AG09309 (cell line): ENCODE measurements around the gene TLCD2.
"Not testable (repeated sequence)": the region's sequence is repeated elsewhere in the genome, so short reads cannot be mapped to it uniquely, and the experiment has no call there.

ENCODE experiments used
- DNase-seq: peaks from one replicate; pipeline ENCODE4 v3.0.0-alpha.2; 2010; ENCODE audit warnings: low read depth
- H3K4me3 ChIP-seq: 2 replicates; pipeline ENCODE4 v1.5.1; 2011; ENCODE audit warnings: mild to moderate bottlenecking, low read depth, low read length, moderate library complexity; ENCODE audit not compliant: control insufficient read depth
- TF ChIP-seq, protein P1 (sequence below): IDR thresholded peaks from 2 replicates; pipeline ENCODE4 v1.5.1; 2011; ENCODE audit warnings: mild to moderate bottlenecking, low read depth, low read length, inconsistent platforms; ENCODE audit not compliant: insufficient read depth, control insufficient read depth; ENCODE audit errors: missing control alignments

The TLCD2 gene

DNA sequence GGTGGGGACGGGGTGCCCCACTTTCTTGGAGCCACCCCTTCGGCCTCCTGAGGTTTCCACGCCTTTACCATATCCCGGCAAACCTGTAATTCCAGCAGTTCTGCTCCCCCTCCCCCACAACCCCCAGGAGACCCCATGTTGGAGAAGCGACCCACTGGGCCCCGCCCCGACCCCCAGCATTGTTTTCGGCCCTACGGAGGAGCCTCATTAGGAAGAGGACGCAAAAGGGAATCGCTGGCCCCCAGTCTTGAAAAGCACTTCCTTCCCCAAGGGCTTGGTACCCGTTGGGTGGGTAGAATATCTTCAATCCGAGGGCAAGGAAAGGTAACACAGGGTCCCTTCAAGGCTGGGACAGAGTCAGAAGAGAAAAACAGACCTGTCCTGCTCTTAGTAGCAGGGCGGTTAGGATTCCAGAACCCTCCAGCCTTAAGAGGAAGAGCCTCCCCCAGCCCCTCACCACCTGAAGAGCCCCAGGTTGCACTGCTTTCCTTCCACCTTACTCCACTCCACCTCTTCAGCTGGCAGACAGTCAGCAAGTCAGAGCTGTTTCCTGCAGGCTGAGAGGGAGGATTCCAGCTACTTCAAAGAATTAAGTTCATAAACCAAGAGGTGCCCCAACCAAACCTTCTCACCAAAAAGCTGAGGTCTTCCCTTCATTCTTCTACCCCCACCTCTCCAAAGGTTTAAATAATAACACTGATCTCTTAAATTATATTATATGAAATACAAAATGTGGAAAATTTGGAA is 803 bp upstream of the TLCD2 start:
- no peak for DNase-seq
- peak overlapping the region; percentile 33 for H3K4me3 ChIP-seq
- TF ChIP-seq, protein P1, sequence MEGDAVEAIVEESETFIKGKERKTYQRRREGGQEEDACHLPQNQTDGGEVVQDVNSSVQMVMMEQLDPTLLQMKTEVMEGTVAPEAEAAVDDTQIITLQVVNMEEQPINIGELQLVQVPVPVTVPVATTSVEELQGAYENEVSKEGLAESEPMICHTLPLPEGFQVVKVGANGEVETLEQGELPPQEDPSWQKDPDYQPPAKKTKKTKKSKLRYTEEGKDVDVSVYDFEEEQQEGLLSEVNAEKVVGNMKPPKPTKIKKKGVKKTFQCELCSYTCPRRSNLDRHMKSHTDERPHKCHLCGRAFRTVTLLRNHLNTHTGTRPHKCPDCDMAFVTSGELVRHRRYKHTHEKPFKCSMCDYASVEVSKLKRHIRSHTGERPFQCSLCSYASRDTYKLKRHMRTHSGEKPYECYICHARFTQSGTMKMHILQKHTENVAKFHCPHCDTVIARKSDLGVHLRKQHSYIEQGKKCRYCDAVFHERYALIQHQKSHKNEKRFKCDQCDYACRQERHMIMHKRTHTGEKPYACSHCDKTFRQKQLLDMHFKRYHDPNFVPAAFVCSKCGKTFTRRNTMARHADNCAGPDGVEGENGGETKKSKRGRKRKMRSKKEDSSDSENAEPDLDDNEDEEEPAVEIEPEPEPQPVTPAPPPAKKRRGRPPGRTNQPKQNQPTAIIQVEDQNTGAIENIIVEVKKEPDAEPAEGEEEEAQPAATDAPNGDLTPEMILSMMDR: no peak

DNA sequence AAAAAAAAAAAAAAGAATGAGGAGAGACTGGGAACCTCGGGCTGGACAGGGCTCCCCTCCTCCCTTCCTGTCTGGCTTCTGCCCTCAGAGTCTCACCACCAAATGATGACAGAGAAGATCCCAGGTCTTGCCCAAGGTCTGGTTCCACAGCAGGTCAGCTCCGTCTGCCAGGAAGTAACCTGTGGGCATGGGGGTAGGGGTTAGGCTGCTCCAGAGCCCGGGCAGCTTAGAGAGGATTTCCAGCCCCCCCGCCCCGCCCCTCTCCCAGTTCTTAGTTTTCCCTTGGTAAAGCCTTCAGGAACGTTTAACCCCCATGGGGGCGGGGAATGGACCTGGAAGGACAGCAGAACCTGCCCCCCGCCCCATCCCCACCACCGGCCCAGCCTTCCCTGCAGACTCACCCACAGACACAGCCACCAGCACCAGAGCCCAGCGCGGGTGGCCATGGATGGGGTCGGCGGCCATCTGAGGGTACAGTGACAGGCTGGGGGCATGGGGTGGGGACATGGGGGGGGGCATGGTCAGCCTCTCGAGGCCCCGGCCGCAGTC is 700 bp downstream of the TLCD2 start:
- TF ChIP-seq, protein P1: no peak
- H3K4me3 ChIP-seq: peak overlapping the region; percentile 3; the same call in 1 of the 2 replicates
- DNase-seq: no peak

DNA sequence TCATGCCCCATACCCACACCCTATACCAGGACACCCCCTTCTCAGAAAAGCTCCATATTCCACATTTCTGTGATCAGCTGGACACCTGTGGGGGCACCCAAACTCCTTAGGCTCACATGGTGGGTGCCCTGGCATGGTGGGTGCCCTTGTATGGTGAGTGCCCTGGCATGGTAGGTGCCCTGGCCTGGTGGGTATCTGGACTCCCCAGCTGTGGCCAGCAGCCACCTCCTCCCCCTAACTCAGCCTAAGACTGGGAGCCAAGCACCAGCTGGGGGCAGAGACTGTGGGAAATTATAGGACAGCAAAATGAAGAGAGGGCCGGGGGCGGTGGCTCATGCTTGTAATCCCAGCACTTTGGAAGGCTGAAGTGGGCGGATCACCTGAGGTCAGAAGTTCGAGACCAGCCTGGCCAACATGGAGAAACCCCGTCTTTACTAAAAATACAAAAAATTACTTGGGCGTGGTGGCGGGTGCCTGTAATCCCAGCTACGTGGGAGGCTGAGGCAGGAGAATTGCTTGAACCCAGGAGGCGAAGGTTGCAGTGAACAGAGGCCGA is 1.3 kb downstream of the TLCD2 start:
- not testable (repeated sequence) for DNase-seq, H3K4me3 ChIP-seq

DNA sequence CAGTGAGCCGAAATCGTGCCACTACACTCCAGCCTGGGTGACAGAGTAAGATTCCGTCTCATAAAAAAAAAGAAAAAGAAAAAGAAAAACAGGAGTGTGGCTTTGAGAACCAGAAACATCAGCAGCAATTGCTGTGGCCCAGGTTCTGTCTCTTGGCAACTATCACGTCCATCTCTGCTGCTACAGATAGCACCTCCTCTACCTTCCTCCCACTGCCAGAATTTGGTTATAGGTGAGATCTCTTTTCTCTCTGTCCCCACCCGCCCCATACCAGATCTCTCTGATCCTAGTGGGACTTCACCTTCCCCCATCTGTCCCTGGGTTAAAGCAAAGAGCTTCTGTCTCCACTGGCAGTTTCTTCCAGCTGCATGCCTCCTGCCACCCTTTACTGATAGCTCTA is 3.1 kb downstream of the TLCD2 start:
- H3K4me3 ChIP-seq: no peak overlapping the region
- no peak for DNase-seq
- TF ChIP-seq, protein P1: no peak

DNA sequence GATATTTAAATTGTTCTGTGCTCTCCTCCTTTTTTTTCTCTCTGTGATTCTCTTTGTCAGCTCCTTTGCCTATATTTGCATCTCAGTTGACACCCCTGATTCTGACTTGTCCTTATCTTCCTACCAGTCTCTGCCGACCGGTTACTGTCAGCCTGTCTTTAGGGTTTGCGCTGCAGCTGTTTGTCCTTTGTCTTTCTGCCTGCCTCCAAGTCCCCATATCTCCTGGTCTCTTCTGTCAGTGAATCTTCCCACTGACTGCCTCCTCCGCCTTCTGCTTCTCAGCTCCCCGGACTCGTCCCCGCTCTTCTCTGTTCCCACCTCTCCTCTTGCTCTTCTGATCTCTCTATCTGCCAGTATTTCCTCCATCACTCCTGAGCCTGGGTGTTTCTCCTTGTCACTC is 5.2 kb downstream of the TLCD2 start:
- DNase-seq: no peak
- H3K4me3 ChIP-seq: no peak overlapping the region
- TF ChIP-seq, protein P1: no peak

DNA sequence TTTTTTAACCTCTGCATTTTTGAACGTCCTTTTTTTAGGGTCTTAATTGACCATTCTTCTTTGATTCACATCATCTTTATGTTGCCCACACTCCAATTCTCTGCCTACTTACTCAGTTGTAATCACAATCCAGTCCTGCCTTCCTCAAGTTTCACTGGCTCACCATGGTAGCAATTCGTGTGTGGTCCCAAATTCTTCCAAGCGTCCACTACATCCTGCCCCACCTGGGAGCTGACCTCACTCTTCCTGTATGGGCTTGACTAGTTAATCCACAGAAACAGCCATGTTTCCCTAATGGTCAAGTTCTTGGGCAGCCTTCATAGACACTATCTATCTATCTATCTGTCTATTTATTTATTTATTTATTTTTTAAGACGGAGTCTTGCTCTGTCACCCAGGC is 7.1 kb downstream of the TLCD2 start:
- H3K4me3 ChIP-seq: no peak overlapping the region
- TF ChIP-seq, protein P1: no peak
- no peak for DNase-seq

DNA sequence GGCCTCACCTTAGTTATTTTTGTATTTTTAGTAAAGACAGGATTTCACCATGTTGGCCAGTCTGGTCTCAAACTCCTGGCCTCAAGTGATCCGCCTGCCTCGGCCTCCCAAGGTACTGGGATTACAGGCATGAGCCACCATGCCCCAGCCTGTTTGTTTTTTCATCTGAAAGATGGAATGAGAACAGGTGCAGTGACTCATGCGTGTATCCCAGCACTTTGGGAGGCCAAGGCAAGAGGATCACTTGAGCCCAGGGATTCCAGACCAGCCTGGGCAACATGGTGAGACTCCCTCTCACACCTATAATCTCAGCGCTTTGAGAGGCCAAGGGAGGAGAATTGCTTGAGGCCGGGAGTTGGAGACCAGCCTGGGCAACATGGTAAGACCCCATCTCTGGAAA is 10.3 kb downstream of the TLCD2 start:
- DNase-seq, H3K4me3 ChIP-seq: not testable (repeated sequence)

DNA sequence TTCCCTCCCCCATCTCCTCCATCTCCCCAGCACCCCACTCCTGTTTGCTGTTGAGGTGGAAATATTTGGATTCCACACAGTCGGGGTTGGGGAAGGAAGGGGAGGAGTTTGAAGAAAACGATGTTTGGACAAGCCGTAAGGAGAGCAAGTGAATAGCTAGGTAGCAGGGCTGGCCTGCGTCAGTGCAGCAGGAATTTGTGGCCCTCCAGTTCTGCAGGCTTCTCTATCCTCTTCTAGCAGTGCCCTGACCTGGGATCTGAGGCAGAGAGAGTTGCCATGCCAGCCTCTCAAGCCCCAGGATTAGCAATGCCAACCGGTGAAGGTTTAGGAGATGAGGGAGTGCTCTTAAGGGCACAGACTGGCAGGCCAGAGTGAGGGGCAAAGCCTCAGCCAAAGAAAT is 12.5 kb downstream of the TLCD2 start:
- TF ChIP-seq, protein P1: no peak
- DNase-seq: no peak
- no peak overlapping the region for H3K4me3 ChIP-seq
